ENCODE measurements around the gene SYT5. TPM values are rescaled to one million over a fixed set of nuclear protein-coding genes. Genes with fewer than 3 reads are reported as not detected.

Gene SYT5
- total and polyA plus RNA-seq, 10 of the 15 experiments (the other 5 are each of a cell fraction or from before 2014, with no cell fraction given): 0.04 to 0.79 (median 0.26) TPM; not detected in 7

GRCh38 chr19:55193481-55193880 is 13.4 kb upstream of the SYT5 start:
- Histone ChIP-seq H3K36me3 (ENCODE audit: control insufficient read depth in 2 of 2, insufficient read depth in 2 of 2, low read length in 1 of 2) (no peaks in the 10 kb centered on the region), H4K20me1 (ENCODE audit: control insufficient read depth, insufficient read depth) (no peaks in the 10 kb centered on the region), H3K9me3 (replicated peaks; ENCODE audit: control insufficient read depth, insufficient read depth, low read length) (no peaks in the 10 kb centered on the region), H3K9ac (ENCODE audit: control insufficient read depth, insufficient read depth, low read length) (no peak overlapping the region), H3K27ac (ENCODE audit: control insufficient read depth, insufficient read depth) (no peak overlapping the region), H3K79me2 (ENCODE audit: control insufficient read depth, insufficient read depth, low read length) (no peaks in the 10 kb centered on the region), H3K4me3 (no peak overlapping the region), H3K4me2 (ENCODE audit: control insufficient read depth, insufficient read depth) (no peak overlapping the region), H3K4me1 (ENCODE audit: control insufficient read depth, insufficient read depth, low read length) (no peaks in the 10 kb centered on the region), H3K27me3 (replicated peaks in 1 of 2; ENCODE audit: control insufficient read depth in 2 of 2, insufficient read depth in 2 of 2, low read length in 1 of 2) (no peaks in the 10 kb centered on the region), H2AFZ (ENCODE audit: control insufficient read depth, low read depth, low read length) (no peak overlapping the region)
- CTCF ChIA-PET: interaction anchor here (0.8 kb wide), 1 partner anchor 312 kb away, joined by 6 read pairs; no protein-coding TSS in a partner anchor
- no peak for ATAC-seq
- SMC1A ChIA-PET (ENCODE audit: uncharacterized antibody, unreplicated experiment): no interaction called here
- intact Hi-C loops (cut with micrococcal nuclease; ENCODE audit: unreplicated experiment) (no loop called here), in situ Hi-C loops (cut with MboI) (no loop called here)
- TF ChIP-seq POLR2A (IDR thresholded peaks at IDR 0.05; ENCODE audit: low read depth, low read length): no peak
- TF ChIP-seq CEBPZ (IDR thresholded peaks at IDR 0.05; ENCODE audit: low read depth, low read length): no peak
- no peak for TF ChIP-seq MEF2B (IDR thresholded peaks at IDR 0.05; ENCODE audit: partially characterized antibody, poor library complexity, severe bottlenecking)
- no peak for TF ChIP-seq NKRF (conservative IDR thresholded peaks at IDR 0.05)
- POLR2A ChIA-PET: no interaction called here
- 32% methylated on average over 12 of the region's 12 CpGs for WGBS (ENCODE audit: insufficient coverage, insufficient replicate concordance, low lambda C conversion rate, missing lambda C conversion rate)
- no peak for FAIRE-seq
- RAD21 ChIA-PET (ENCODE audit: unreplicated experiment): no interaction called here
- BruUV-seq (replicated peaks): no TSS peak
- no peak for DNase-seq (ENCODE audit: low read depth, low spot score)
